ENCODE data around the gene AMD1.

The AMD1 gene

DNA sequence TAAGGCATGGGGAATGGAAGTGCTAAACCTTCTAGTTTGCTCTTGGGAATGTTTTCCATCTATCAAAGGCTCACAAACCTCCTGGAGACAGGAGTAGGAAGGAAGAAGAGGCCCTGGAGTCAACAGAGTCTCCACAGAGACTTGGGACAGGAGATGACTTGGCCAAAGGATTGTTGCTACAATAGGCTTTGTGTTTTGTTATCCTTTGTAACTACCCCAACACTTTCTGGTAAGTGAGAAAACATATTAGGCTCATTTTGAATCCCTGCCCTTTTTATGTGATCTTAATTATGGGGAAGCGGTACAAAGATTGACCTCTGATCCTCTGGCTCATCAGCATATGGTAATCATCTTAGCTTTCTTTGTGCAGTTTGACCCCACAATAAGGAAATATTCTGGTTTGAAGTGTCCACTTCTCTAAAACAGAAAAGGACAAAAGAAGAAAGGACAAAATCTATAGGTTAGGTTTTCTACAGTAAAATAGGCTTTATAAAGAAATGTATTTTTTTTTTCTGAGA, 59.9 kb downstream of the AMD1 start:
- DNase-seq, result no peak

- DNase-seq, result no peak
Measured at GRCh38 chr6:110935171-110935570, 60.6 kb downstream of the AMD1 start.

DNA sequence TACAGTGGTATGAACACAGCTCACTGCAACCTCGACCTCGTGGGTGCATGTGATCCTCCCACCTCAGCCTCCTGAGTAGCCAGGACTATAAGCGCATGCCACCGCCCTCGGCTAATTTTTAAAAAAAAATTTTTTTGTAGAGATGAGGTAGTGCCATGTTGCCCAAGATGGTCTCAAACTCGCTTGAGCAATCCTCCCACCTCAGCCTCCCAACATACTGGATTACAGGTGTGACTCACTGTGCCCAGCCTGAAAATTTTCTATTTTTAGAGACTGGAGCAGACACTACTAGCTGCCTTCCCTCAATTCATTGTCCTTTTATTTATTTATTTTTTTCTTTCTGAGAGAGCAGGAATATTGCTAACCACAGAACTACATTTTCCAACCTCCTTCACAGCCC, 63.6 kb downstream of the AMD1 start:
- no peak for DNase-seq

- no peak for DNase-seq
Measured at GRCh38 chr6:110939429-110940200, 65.0 kb downstream of the AMD1 start.

GRCh38 chr6:110944681-110945151, 70.1 kb downstream of the AMD1 start:
- DNase-seq, result peak in 13 of 56 donors; percentile 1 to 57 (median 12)
